Fibroblast of skin of left biceps (primary cell): ENCODE measurements around the gene DLG1.

Experiments used
- DNase-seq, 2 experiments: peaks; one replicate each; pipeline ENCODE4 v3.0.0-alpha.2; 2013; ENCODE audit warnings: low read depth in 2 of 2

DLG1 gene

GRCh38 chr3:197030379-197031314 is 267.8 kb downstream of the DLG1 start:
- no peak for DNase-seq

- DNase-seq: peak; percentile 12
Measured at GRCh38 chr3:197029511-197030167, 268.8 kb downstream of the DLG1 start, which contains the start of gene MELTF. Gene MELTF (minus strand): TSS chr3:197029817. CDS start chr3:197029702, 115 bp downstream.

- no peak for DNase-seq
Measured at GRCh38 chr3:197028728-197029510, 269.5 kb downstream of the DLG1 start.

- no peak for DNase-seq
Measured at GRCh38 chr3:197027896-197028727, 270.3 kb downstream of the DLG1 start.

- no peak for DNase-seq
Measured at GRCh38 chr3:197027151-197027895, 271.1 kb downstream of the DLG1 start.

GRCh38 chr3:197026481-197026866 is 271.9 kb downstream of the DLG1 start:
- DNase-seq: no peak

GRCh38 chr3:197025736-197026480 is 272.5 kb downstream of the DLG1 start:
- no peak for DNase-seq

GRCh38 chr3:197024881-197025735 is 273.3 kb downstream of the DLG1 start:
- no peak for DNase-seq

GRCh38 chr3:197023998-197024651 is 274.3 kb downstream of the DLG1 start:
- no peak for DNase-seq

GRCh38 chr3:197023241-197023997 is 275.0 kb downstream of the DLG1 start:
- DNase-seq: no peak

- no peak for DNase-seq
Measured at GRCh38 chr3:197022405-197023231, 275.8 kb downstream of the DLG1 start.

- DNase-seq: no peak
Measured at GRCh38 chr3:197021729-197022404, 276.5 kb downstream of the DLG1 start.

- no peak for DNase-seq
Measured at GRCh38 chr3:197021231-197021630, 277.2 kb downstream of the DLG1 start.

- no peak for DNase-seq
Measured at GRCh38 chr3:197019535-197019934, 278.9 kb downstream of the DLG1 start.

GRCh38 chr3:197019021-197019420 is 279.4 kb downstream of the DLG1 start:
- no peak for DNase-seq

GRCh38 chr3:197017003-197017402 is 281.4 kb downstream of the DLG1 start:
- DNase-seq: no peak
